NCI-H128 (cell line): Measurements from ENCODE around the gene TNFSF10.
"Not testable (repeated sequence)": the region's sequence is repeated elsewhere in the genome, so short reads cannot be mapped to it uniquely, and the experiment has no call there.

ENCODE experiments used
- DNase-seq: peaks from one replicate; lab custom pipeline; 2025; ENCODE audit not compliant: unreplicated experiment; lab: John Stamatoyannopoulos, UW

The TNFSF10 gene

DNA sequence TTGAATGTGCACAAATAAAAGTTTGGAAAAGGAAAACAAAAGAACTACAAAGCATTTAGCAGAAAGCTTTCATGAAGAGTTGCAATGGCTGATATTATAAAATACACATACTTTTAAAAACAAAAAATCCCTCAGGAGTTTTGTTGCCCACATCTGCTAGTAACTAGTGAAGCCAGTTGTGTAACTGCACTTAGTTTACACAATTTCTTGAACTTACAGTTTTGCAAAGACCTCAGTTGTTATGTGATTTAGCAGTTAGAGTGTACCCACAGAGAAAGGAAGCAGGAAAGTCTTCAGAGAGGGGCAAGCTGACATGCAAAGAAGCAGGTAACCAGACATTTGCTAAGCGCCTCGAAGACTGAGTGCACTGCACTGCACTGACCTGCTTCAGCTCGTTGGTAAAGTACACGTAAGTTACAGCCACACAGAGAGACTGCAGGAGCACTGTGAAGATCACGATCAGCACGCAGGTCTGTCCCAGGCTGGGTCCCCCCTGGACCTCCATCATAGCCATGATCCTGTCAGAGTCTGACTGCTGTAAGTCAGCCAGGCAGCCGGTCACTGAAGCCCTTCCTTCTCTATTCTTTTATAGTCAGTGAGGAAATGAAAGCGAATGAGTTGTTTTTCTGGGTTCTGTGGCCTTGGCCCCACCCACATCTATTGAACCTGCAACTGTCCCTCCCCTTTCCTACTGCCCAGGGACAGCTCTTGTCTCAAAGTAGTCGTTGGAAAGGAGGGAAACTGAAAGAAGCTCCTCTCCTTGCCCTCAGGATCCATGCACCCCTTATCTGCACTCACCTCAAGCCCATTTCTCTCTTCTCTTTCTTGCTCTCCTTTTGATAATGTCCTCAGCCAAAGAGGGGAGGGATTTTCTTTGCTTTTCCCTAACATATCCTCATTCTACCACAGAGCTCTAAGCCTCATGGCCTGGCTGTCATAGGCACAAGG is at the start of gene TNFSF10:
Gene TNFSF10, minus strand, starts transcription at position 560 of the 948 bp plus-strand sequence. Its CDS starts 46 bp downstream, at position 514.
- DNase-seq = no peak

GRCh38 chr3:172569128-172570008 is 46.1 kb upstream of the TNFSF10 start:
- no peak for DNase-seq

- DNase-seq = no peak
Observed at GRCh38 chr3:172568701-172569100, 45.5 kb upstream of the TNFSF10 start.

- DNase-seq = not testable (repeated sequence)
Observed at GRCh38 chr3:172566785-172567184, 43.6 kb upstream of the TNFSF10 start.

GRCh38 chr3:172564499-172564898 is 41.3 kb upstream of the TNFSF10 start:
- DNase-seq = no peak

DNA sequence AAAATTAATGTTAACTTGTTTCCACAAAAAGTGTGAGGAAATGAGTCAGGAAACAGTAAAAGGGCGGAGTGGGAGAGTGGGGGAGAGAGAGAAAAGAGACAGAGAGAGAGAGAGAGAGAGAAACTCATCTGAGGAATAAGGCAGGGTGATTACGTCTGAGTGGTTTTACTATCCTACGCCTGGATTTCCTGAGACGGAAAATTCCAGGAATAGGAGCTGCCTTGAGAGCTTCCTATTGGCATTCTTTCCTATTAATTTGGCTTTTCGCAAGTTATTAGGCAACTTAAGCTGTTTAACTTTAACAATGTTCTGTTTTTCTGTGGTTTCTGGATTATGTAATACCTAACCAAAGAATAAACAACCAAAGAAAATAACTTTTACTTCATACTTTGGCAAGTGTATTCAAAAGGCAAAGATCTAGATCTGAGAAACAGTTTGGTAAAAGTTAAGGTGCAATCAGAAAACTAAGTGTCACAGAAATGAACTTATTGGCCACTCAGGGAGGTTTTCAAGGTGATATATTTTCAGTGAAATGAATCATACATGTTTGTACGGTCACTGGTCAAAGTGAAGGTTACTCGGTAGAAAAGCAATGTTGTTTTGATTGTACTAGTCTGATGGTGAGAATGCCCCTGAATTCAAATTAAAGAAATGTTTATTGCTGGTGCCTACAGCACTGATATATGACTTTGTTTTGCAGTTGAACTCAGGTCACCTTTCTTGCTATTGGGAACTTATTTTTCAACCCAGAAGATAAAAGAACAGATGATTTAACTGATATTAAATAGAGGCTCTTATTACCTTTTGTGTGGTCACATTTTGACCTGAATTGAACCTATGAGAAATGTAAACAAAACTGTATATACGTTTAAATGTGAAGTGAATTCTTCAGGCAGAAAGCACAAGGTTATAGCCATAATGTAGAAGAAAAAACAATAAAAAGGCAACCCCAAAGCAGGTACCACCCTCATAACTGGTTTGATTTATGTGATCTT is 39.9 kb upstream of the TNFSF10 start:
- DNase-seq = no peak

DNA sequence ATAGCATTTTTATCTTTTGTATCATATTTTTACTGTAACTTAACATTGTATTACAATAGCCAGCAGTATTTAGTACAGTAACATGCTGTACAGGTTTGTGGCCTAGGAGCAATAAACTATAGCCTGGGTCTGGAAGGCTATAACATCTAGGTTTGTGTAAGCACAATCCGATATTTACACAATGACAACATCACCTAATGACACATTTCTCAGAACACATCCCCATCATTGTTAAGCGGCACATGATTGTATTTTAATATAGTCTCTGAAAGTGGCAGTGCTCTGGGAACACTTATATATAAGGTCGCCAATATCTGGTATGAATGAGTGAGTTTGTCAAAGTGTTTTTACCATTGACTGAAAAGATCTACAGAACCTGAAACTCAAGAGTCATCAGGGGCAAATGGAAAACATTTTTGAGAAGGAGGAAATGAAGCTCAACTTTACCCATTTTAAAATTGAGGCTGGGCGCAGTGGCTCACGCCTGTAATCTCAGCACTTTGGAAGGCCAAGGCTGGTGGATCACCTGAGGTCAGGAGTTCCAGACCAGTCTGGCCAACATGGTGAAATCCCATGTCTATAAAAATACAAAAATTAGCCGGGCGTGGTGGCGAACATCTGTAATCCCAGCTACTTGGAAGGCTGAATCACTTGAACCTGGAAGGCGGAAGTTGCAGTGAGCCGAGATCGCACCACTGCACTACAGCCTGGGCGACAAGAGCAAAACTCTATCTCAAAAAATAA is 38.8 kb upstream of the TNFSF10 start:
- DNase-seq = no peak

DNA sequence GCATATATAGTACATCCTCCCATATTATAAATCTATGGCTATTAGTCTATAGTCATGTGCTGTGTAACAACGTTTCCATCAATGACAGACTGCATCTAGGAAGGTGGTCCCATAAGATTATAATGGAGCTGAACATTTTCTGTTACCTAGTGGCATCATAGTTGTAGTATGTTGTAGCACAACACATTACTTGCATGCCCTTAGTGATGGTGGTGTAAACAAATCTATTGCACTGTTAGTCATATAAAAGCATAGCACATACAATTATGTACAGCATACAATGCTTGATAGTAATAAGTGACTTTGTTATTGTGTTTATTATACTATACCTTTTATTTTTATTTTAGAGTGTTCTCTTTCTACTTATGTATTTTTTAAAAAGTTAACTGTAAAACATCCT is 37.4 kb upstream of the TNFSF10 start:
- no peak for DNase-seq

DNA sequence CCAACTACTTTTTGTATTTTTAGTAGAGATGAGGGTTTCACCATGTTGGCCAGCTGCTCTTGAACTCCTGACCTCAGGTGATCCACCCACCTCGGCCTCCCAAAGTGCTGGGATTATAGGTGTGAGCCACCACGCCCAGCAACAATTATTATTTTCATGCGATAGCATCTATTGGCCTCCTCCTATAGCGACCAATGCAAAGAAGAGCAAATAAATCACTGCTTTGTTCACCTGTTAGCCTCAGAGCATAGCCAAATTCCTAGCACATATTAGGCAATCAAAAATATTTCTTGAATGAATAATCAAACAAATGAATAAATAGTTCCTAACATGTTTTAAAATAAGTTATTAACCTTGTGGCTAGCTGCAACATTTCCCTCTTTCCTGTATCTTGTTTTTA is 36.8 kb upstream of the TNFSF10 start:
- DNase-seq = no peak

- no peak for DNase-seq
Observed at GRCh38 chr3:172559020-172559419, 35.8 kb upstream of the TNFSF10 start.

GRCh38 chr3:172557515-172558220 is 34.4 kb upstream of the TNFSF10 start:
- no peak for DNase-seq

DNA sequence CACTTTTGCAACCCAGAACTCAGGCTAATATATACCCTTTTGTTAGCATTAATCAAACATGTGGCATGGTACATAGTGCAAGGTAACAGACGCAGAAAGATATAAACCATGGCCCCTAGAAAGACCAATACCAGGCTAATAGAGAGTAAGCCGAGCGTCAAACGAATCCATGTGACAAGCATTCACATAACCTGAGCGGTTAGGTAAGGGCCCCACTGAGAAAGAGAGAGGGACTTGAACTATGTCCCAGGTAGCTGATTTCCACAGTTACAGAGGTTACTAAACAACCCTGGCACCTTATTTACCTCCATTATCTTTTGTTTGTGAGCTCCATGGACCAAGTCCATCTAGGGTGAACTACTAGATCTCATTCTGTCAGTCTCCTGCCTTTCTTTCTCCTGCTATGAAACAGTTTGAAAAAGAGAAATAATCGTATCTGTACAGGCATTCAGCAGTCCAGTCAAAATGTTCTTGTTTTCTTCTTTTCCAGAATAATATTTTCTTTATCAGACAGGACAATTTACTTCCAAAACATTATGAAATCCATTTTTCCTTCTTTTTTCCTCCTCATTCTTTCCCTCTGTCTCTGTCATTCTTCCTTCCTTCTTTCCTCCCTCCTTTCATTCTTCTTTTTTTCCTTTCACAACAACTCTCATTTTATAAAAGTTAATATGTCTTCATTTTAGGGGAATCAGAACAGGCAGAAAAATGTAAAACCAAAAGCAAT is 30.5 kb upstream of the TNFSF10 start:
- no peak for DNase-seq

GRCh38 chr3:172552607-172553006 is 29.4 kb upstream of the TNFSF10 start:
- no peak for DNase-seq

DNA sequence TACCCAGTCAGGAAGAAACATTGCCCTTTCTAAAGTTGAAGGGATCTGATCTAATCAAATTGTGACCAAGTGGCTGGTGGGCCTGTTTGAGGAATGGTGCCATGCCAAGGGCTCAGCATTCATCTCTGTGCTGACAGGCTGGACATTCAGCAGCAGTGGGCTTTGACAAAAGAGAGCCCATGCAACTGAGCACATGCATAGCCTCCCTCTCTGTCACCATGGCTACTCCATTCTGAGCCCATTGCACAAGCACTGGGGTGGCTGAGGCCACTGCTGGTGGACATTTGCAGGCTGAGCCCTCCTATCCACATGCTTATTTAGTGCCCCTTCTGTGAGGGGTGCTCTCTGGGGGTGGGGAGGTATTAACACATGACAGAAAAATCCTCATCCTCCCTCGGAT is 28.6 kb upstream of the TNFSF10 start:
- no peak for DNase-seq

- DNase-seq = no peak
Observed at GRCh38 chr3:172550347-172550943, 27.2 kb upstream of the TNFSF10 start.

- DNase-seq = no peak
Observed at GRCh38 chr3:172549144-172549543, 25.9 kb upstream of the TNFSF10 start.

DNA sequence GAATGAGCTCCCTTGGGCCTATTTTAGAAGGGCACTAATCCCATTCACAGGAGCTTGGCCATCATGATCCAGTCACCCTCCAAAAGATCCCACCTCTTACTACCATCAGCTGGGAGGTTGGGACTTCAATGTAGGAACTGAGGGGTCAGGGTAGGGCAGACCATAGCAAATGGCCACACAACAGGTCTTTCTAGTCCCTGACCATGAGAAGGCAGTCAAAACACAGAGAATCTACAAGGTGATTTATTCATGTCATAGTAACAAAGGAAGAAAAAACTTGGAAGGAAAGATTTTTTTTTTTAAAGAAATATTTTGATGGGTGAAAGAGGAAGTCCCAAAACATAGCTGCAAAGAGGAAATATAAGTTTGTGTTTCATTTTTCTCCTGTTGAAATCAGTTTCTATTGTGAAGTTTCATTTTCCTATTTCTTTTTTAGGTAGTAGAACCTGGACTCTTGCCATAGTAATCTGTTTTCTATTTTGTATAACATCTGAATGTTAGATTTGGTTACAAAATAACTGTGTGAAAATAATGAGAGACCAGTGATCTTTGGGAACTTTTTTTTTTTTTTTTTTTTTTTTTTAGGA is 23.5 kb upstream of the TNFSF10 start:
- DNase-seq = no peak

DNA sequence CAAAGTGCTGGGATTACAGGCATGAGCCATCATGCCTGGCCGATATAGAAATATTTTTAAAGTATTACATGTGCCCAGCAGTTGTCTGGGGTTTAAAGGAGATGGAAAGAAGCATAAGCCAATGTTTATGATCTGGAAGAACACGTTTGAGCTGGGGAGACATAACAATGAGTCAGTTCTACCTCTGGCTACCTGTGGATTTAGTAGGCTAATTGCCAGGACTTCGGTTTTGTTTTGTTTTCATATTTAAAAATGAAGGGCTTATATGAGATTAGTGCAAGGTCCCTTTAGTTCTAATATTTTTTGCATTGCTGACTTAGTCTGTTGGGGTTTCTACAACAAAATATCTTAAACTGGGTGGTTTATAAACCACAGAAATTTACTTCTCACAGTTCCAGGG is 22.9 kb upstream of the TNFSF10 start:
- no peak for DNase-seq
